OCI-LY7 (cell line): ENCODE measurements around the gene DMXL2. TPM values are rescaled to one million over a fixed set of nuclear protein-coding genes. Genes with fewer than 3 reads are reported as not detected.

Experiments used
- BruUV-seq: library from RNA; stranded (reverse); fragments of 400-500 nt; replicated peaks from 2 replicates; lab custom pipeline; 2021; lab: Mats Ljungman, UMichigan
- CTCF ChIA-PET: fragments of 300-600 bp; sonication (Branson Sonifier 250); formaldehyde crosslinking; loops from one replicate; lab custom pipeline; 2022; ENCODE audit warnings: antibody characterized with exemption; ENCODE audit not compliant: unreplicated experiment; lab: Charles Lee
- POLR2A ChIA-PET: fragments of 300-600 bp; sonication (Branson Sonifier 250); formaldehyde crosslinking; loops from one replicate; lab custom pipeline; 2022; ENCODE audit warnings: antibody characterized with exemption; lab: Charles Lee
- DNase-seq: peaks from one replicate; pipeline ENCODE4 v3.0.0-alpha.2; 2015; ENCODE audit warnings: low spot score
- H2AFZ ChIP-seq: fragments of 200-600 bp; sonication (generic), shearing (Covaris generic); 2 replicates; pipeline ENCODE4 v1.6.1; 2014; ENCODE audit warnings: mild to moderate bottlenecking, antibody characterized with exemption, low read length, moderate library complexity
- H3K27ac ChIP-seq: fragments of 200-600 bp; sonication (generic); 2 replicates; pipeline ENCODE4 v1.5.1; 2014; ENCODE audit warnings: mixed run types, low read depth, mild to moderate bottlenecking, moderate library complexity, low read length, inconsistent platforms; ENCODE audit not compliant: poor library complexity, severe bottlenecking
- H3K36me3 ChIP-seq: fragments of 200-600 bp; sonication (generic); 2 replicates; pipeline ENCODE4 v1.6.1; 2014; ENCODE audit warnings: mild to moderate bottlenecking, antibody characterized with exemption, low read length, moderate library complexity, mixed read lengths; ENCODE audit not compliant: insufficient read depth
- H3K4me1 ChIP-seq: fragments of 200-600 bp; sonication (generic); 2 replicates; pipeline ENCODE4 v1.5.1; 2014; ENCODE audit warnings: mild to moderate bottlenecking, low read length; ENCODE audit not compliant: insufficient read depth, poor library complexity, severe bottlenecking
- H3K4me2 ChIP-seq: fragments of 200-600 bp; sonication (generic); 2 replicates; pipeline ENCODE4 v1.6.1; 2014; ENCODE audit warnings: mild to moderate bottlenecking, low read length
- H3K4me3 ChIP-seq: fragments of 200-600 bp; sonication (generic); 2 replicates; pipeline ENCODE4 v1.5.1; 2014; ENCODE audit warnings: mild to moderate bottlenecking, low read depth, low read length; ENCODE audit not compliant: poor library complexity, severe bottlenecking
- H3K79me2 ChIP-seq: fragments of 200-600 bp; sonication (generic); 2 replicates; pipeline ENCODE4 v1.6.1; 2016; ENCODE audit warnings: low read depth, mild to moderate bottlenecking, low read length, moderate library complexity, mixed read lengths; ENCODE audit not compliant: insufficient read depth
- H3K9me2 ChIP-seq: fragments of 200-600 bp; sonication (generic); 2 replicates; pipeline ENCODE4 v1.6.1; 2016; ENCODE audit warnings: mild to moderate bottlenecking, low read length, mixed read lengths; ENCODE audit not compliant: insufficient read depth
- H3K9me3 ChIP-seq: fragments of 200-600 bp; sonication (generic); 2 replicates; pipeline ENCODE4 v1.6.1; 2014; ENCODE audit warnings: mild to moderate bottlenecking, mixed run types, low read length, mixed read lengths
- H4K20me1 ChIP-seq: fragments of 200-600 bp; sonication (generic); 2 replicates; pipeline ENCODE4 v1.6.1; 2014; ENCODE audit warnings: mild to moderate bottlenecking, antibody characterized with exemption, low read length, moderate library complexity, mixed read lengths; ENCODE audit not compliant: insufficient read depth
- CTCF ChIP-seq: fragments of 200-600 bp; sonication (generic); conservative IDR thresholded peaks from 2 replicates; pipeline ENCODE4 v1.5.1; 2014; ENCODE audit warnings: mild to moderate bottlenecking, antibody characterized with exemption, low read length, moderate library complexity, mixed read lengths
- EZH2phosphoT487 ChIP-seq: fragments of 200-600 bp; sonication (generic); IDR thresholded peaks from 2 replicates; pipeline ENCODE4 v1.6.1; 2018; ENCODE audit warnings: low read depth, borderline replicate concordance, mild to moderate bottlenecking, mixed run types, antibody characterized with exemption, low read length, moderate library complexity, mixed read lengths
- intact Hi-C: fragments of 100-400 bp; cut with micrococcal nuclease; formaldehyde crosslinking; loops from one replicate; pipeline ENCODE4 v1.10.0; 2022; ENCODE audit not compliant: unreplicated experiment
- total RNA-seq, 2 experiments: library from RNA; depleted of rRNA in 1 of 2; stranded (reverse); fragments of >200 nt in 1 of 2; shearing (Covaris generic) in 1 of 2; gene quantifications; 2 replicates each; pipeline ENCODE4 v1.2.3, GENCODE V29; 2014 to 2022

DMXL2 gene
- total RNA-seq, 2 experiments from 2014 or later = 0.32 to 0.47 TPM

- TF ChIP-seq EZH2phosphoT487 = no peak
- no peak for TF ChIP-seq CTCF
- Histone ChIP-seq H3K4me3 (no peak overlapping the region), H4K20me1 (no peaks in the 10 kb centered on the region), H3K4me2 (no peak overlapping the region), H3K27ac (no peak overlapping the region), H3K4me1 (no peaks in the 10 kb centered on the region), H3K9me2 (no peaks in the 10 kb centered on the region), H3K9me3 (no peaks in the 10 kb centered on the region), H2AFZ (no peak overlapping the region), H3K36me3 (no peaks in the 10 kb centered on the region), H3K79me2 (no peaks in the 10 kb centered on the region)
- POLR2A ChIA-PET = no interaction called here
- CTCF ChIA-PET = no interaction called here
- no peak for DNase-seq
- intact Hi-C loops = no loop called here
- no TSS peak for BruUV-seq
Measured at GRCh38 chr15:51450001-51450400, 172.6 kb downstream of the DMXL2 start.

- intact Hi-C loops = no loop called here
- DNase-seq = no peak
- POLR2A ChIA-PET = no interaction called here
- no peak overlapping the region for H3K4me3 ChIP-seq
- H3K9me2 ChIP-seq = no peaks in the 10 kb centered on the region
- H3K36me3 ChIP-seq = no peaks in the 10 kb centered on the region
- no peaks in the 10 kb centered on the region for H3K79me2 ChIP-seq
- no peaks in the 10 kb centered on the region for H3K9me3 ChIP-seq
- H3K27ac ChIP-seq = no peak overlapping the region
- CTCF ChIA-PET = no interaction called here
- BruUV-seq = no TSS peak
- H4K20me1 ChIP-seq = no peaks in the 10 kb centered on the region
- no peak overlapping the region for H3K4me2 ChIP-seq
- no peaks in the 10 kb centered on the region for H3K4me1 ChIP-seq
- no peak overlapping the region for H2AFZ ChIP-seq
- TF ChIP-seq CTCF (no peak), EZH2phosphoT487 (no peak)
Measured at GRCh38 chr15:51448622-51449399, 173.8 kb downstream of the DMXL2 start.
